ENCODE measurements around the gene ZBTB48. TPM values are rescaled to one million over a fixed set of nuclear protein-coding genes. Genes with fewer than 3 reads are reported as not detected.

Gene ZBTB48
- total RNA-seq, 2 donors from 2014 or later: 20.7 to 28.9 TPM

DNA sequence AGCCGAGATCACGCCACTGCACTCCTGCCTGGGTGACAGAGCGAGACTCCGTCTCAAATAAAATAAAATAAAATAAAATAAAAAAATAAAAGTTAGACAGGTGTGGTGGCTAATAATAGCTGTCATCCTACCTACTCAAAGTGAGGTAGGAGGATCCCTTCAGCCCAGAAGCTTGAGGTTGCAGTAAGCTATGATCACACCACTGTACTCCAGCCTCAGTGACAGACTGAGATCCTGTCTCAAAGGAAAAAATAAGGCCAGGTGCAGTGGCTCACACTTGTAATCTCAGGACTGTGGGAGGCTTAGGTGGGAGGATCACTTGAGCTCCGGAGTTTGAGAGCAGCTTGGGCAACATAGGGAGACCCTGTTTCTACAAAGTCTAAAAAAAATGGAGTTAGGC, 43.5 kb upstream of the ZBTB48 start:
- H3K27ac ChIP-seq: no peak overlapping the region
- TF ChIP-seq, protein P1, sequence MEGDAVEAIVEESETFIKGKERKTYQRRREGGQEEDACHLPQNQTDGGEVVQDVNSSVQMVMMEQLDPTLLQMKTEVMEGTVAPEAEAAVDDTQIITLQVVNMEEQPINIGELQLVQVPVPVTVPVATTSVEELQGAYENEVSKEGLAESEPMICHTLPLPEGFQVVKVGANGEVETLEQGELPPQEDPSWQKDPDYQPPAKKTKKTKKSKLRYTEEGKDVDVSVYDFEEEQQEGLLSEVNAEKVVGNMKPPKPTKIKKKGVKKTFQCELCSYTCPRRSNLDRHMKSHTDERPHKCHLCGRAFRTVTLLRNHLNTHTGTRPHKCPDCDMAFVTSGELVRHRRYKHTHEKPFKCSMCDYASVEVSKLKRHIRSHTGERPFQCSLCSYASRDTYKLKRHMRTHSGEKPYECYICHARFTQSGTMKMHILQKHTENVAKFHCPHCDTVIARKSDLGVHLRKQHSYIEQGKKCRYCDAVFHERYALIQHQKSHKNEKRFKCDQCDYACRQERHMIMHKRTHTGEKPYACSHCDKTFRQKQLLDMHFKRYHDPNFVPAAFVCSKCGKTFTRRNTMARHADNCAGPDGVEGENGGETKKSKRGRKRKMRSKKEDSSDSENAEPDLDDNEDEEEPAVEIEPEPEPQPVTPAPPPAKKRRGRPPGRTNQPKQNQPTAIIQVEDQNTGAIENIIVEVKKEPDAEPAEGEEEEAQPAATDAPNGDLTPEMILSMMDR (IDR thresholded peaks at IDR 0.05): no peak
- H3K4me3 ChIP-seq: no peak overlapping the region
- H3K27me3 ChIP-seq (replicated peaks; ENCODE audit: insufficient read depth): no peaks in the 10 kb centered on the region
- H3K9me3 ChIP-seq: no peaks in the 10 kb centered on the region
- ATAC-seq (ENCODE audit: insufficient number of reproducible peaks, low FRiP score, low read depth): no peak
- peaks cover 0 to 3% of the 10 kb centered on the region in 2 donors for H3K4me1 ChIP-seq (ENCODE audit: control insufficient read depth in 1 of 2, low read depth in 2 of 2)
- H3K36me3 ChIP-seq: peaks cover 27% of the 10 kb centered on the region
- no peak for DNase-seq (ENCODE audit: low spot score)

DNA sequence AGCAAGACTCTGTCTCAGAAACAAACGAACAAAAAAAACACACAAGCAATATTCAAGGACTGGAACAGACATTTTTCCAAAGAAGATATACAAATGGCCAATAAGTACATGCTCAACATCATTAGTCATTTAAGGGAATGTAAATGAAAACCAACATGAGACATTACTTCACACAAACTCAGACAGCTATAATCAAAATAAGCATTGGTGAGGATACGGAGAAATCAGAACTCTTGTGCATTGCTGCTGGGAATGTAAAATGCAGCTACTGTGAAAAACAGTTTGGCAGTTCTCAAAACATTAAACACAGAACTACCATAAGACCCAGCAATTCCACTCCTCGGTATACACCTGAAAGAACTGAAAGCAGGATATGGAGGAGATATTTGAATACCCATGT, 40.8 kb upstream of the ZBTB48 start:
- H3K9me3 ChIP-seq: no peaks in the 10 kb centered on the region
- H3K4me1 ChIP-seq (ENCODE audit: control insufficient read depth in 1 of 2, low read depth in 2 of 2): peaks cover 0 to 3% of the 10 kb centered on the region in 2 donors
- DNase-seq (ENCODE audit: low spot score) (no peak), ATAC-seq (ENCODE audit: insufficient number of reproducible peaks, low FRiP score, low read depth) (no peak)
- no peaks in the 10 kb centered on the region for H3K27me3 ChIP-seq (replicated peaks; ENCODE audit: insufficient read depth)
- H3K27ac ChIP-seq: no peak overlapping the region
- peaks cover 23% of the 10 kb centered on the region for H3K36me3 ChIP-seq
- H3K4me3 ChIP-seq: no peak overlapping the region
- TF ChIP-seq, protein P1 (IDR thresholded peaks at IDR 0.05): no peak

DNA sequence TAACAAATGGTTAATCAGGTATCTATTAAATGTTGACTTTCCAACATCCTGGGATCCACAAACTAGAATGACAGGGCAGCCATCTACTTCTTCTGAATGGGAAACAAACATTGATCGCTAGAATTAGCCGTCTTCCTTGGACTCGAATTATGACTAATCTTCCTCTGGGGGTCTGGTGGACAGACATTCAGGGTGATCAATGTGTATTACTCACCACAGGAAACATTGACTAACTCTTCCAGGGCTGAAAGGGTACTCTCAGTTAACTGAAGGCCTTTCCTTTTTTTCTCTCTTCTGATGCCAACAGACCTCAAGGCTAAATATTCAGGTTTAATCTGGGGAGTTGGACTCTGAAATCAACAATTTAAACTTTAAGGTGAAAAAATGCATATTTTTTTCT, 35.0 kb upstream of the ZBTB48 start:
- ATAC-seq (ENCODE audit: insufficient number of reproducible peaks, low FRiP score, low read depth): no peak
- Histone ChIP-seq H3K27ac (no peak overlapping the region), H3K4me3 (no peak overlapping the region), H3K9me3 (no peaks in the 10 kb centered on the region), H3K36me3 (peaks cover 49% of the 10 kb centered on the region), H3K27me3 (replicated peaks; ENCODE audit: insufficient read depth) (no peaks in the 10 kb centered on the region), H3K4me1 (ENCODE audit: control insufficient read depth in 1 of 2, low read depth in 2 of 2) (no peaks in the 10 kb centered on the region)
- TF ChIP-seq, protein P1 (IDR thresholded peaks at IDR 0.05): no peak
- no peak for DNase-seq (ENCODE audit: low spot score)

DNA sequence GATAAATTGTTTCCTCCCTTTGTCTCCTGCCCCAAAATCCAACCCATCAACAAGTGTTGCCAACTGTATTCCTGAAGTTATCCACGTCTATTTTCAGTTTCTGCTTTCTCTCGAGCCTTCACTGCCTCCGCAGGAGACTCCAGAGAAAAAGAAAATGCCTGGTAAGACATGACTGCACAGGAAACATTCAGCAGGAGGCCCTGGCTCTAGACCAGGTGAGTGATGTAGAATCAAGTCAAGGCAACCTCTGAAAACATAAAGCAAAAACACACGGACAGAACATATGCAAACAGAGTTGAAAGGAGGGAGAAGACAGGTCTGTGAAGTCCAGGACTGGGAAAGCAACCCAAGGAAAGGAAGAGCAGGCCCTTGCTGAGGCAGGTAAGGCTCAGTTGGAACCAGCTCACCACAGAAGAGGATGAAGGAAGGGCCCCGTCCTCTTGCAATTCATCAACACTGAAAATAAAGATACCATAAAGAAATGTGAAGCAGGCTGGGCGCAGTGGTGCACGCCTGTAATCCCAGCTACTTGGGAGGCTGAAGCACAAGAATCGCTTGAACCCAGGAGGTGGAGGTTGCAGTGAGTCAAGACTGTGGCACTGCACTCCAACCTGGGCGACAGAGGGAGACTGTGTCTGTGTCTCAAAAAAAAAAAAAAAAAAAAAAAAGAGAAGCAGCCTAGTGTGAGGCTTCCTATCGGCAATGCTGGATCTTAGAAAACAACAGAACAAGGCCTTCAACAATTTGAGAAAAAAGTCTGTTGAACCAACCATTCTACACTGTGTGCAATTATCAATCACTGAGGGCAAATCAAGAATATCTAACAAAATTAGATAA, 34.3 kb upstream of the ZBTB48 start:
- Histone ChIP-seq H3K27me3 (replicated peaks; ENCODE audit: insufficient read depth) (no peaks in the 10 kb centered on the region), H3K4me3 (no peak overlapping the region), H3K4me1 (ENCODE audit: control insufficient read depth in 1 of 2, low read depth in 2 of 2) (no peaks in the 10 kb centered on the region), H3K9me3 (no peaks in the 10 kb centered on the region), H3K27ac (no peak overlapping the region), H3K36me3 (peaks cover 56% of the 10 kb centered on the region)
- no peak for DNase-seq (ENCODE audit: low spot score)
- TF ChIP-seq, protein P1 (IDR thresholded peaks at IDR 0.05): no peak
- no peak for ATAC-seq (ENCODE audit: insufficient number of reproducible peaks, low FRiP score, low read depth)

DNA sequence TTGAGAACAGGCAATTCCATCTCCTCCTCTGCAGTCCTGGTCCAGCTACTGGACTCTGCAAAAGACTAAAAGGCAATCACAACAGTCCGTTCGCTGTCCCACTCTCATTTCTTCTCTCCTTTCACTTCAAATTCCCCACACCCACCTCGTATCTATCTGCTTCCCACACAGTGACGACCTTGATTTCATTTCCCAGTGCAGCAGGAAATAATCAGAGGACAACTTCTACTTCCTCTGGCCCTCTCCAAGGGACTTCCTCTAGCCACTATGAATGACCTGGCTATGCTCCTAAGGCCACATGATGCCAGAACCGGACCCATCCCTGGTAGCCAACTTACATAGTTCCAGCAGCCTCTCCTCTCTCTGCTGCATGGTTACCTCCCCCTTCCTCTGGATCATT, 33.5 kb upstream of the ZBTB48 start:
- H3K4me3 ChIP-seq: no peak overlapping the region
- no peaks in the 10 kb centered on the region for H3K27me3 ChIP-seq (replicated peaks; ENCODE audit: insufficient read depth)
- no peak overlapping the region for H3K27ac ChIP-seq
- ATAC-seq (ENCODE audit: insufficient number of reproducible peaks, low FRiP score, low read depth) (no peak), DNase-seq (ENCODE audit: low spot score) (no peak)
- no peaks in the 10 kb centered on the region for H3K4me1 ChIP-seq (ENCODE audit: control insufficient read depth in 1 of 2, low read depth in 2 of 2)
- TF ChIP-seq, protein P1 (IDR thresholded peaks at IDR 0.05): no peak
- peaks cover 55% of the 10 kb centered on the region for H3K36me3 ChIP-seq
- H3K9me3 ChIP-seq: no peaks in the 10 kb centered on the region

All from thoracic aorta (tissue), 2 donors.